Uterus (tissue), 4 donors: ENCODE measurements around the gene SGIP1. TPM values are rescaled to one million over a fixed set of nuclear protein-coding genes. Genes with fewer than 3 reads are reported as not detected.
A peak's percentile ranks its signal among the peaks of the same experiment; 100 is the strongest.

Experiments
- DNase-seq, 2 donors: peaks; one replicate each; pipeline ENCODE4 v3.0.0-alpha.2; 2019 to 2020
- H3K27ac ChIP-seq, 2 donors: fragments of 200-600 bp; sonication (generic); 1 replicate in 1 of 2; 2 replicates in 1 of 2; pipeline ENCODE4 v1.5.1; 2016 to 2018
- H3K27me3 ChIP-seq, 2 donors: fragments of 200-600 bp; sonication (generic); one replicate each; pipeline ENCODE4 v1.5.1; 2018 to 2019; ENCODE audit warnings: control low read depth in 1 of 2
- H3K36me3 ChIP-seq, 2 donors: fragments of 200-600 bp; sonication (generic); one replicate each; pipeline ENCODE4 v1.5.1; 2019; ENCODE audit warnings: control low read depth in 1 of 2
- H3K4me1 ChIP-seq, 2 donors: fragments of 200-600 bp; sonication (generic); one replicate each; pipeline ENCODE4 v1.5.1; 2018 to 2019; ENCODE audit warnings: control low read depth in 1 of 2
- H3K4me3 ChIP-seq, 2 donors: fragments of 200-600 bp; sonication (generic); 1 replicate in 1 of 2; 2 replicates in 1 of 2; pipeline ENCODE4 v1.5.1; 2018 to 2019; ENCODE audit warnings: mild to moderate bottlenecking in 1 of 2
- H3K9me3 ChIP-seq, 2 donors: fragments of 200-600 bp; sonication (generic); one replicate each; pipeline ENCODE4 v1.5.1; 2019; ENCODE audit warnings: control low read depth in 1 of 2
- POLR2A ChIP-seq, 2 donors: fragments of 450-650 bp; IDR thresholded peaks; one replicate each; pipeline ENCODE4 v1.6.1; 2016; ENCODE audit warnings: antibody characterized with exemption in 2 of 2, mild to moderate bottlenecking in 1 of 2, moderate library complexity in 1 of 2
- intact Hi-C: fragments of 100-400 bp; cut with DNase I; formaldehyde crosslinking; loops from one replicate; pipeline ENCODE4 v1.15.1; 2023; ENCODE audit warnings: low total_unique reads
- total RNA-seq, 4 donors: library from RNA; depleted of rRNA in 3 of 4; stranded (reverse); fragments of >200 nt in 3 of 4; gene quantifications; one replicate each; pipeline versions ENCODE4 v1.1.0 to v1.2.4, GENCODE V29; 2014 to 2023
- TF ChIP-seq, protein P1 (sequence below), 4 experiments: fragments of 200-600 bp in 2 of 4; fragments of 450-650 bp in 2 of 4; sonication (generic) in 2 of 4; IDR thresholded peaks; one replicate each; pipeline ENCODE4 v1.5.1; 2016 to 2019; ENCODE audit warnings: antibody characterized with exemption in 4 of 4, mild to moderate bottlenecking in 2 of 4, moderate library complexity in 1 of 4
- donor health status: DM: yes; HTN: yes; CAD: no.

SGIP1 gene
- total RNA-seq, 4 donors from 2014 or later, result 2.8 to 23.0 (median 6.4) TPM

DNA sequence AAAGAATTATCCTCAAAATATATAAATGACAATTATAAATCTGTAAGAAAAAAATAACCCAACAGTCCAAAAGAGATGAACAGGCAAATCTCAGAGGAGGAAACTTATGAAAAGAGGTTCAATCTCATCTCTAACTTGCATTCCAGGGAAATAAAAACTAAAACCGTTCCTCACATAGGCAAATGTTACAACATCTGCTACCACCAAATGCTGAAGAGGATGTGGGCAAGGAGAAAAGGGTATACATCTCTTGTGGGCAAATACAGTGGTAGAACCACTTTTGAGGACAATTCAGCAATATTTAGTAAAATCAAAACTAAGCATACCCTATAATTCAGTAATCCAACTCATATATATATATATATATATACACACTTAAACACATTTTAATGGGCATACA is 33.7 kb upstream of the SGIP1 start:
- DNase-seq, result no peak
- Histone ChIP-seq H3K9me3 (no peaks in the 10 kb centered on the region), H3K36me3 (no peaks in the 10 kb centered on the region), H3K27ac (no peak overlapping the region), H3K4me1 (no peaks in the 10 kb centered on the region), H3K27me3 (no peaks in the 10 kb centered on the region), H3K4me3 (no peak overlapping the region)
- intact Hi-C loops, result no loop called here
- TF ChIP-seq POLR2A (IDR thresholded peaks at IDR 0.05), result no peak
- TF ChIP-seq, protein P1, sequence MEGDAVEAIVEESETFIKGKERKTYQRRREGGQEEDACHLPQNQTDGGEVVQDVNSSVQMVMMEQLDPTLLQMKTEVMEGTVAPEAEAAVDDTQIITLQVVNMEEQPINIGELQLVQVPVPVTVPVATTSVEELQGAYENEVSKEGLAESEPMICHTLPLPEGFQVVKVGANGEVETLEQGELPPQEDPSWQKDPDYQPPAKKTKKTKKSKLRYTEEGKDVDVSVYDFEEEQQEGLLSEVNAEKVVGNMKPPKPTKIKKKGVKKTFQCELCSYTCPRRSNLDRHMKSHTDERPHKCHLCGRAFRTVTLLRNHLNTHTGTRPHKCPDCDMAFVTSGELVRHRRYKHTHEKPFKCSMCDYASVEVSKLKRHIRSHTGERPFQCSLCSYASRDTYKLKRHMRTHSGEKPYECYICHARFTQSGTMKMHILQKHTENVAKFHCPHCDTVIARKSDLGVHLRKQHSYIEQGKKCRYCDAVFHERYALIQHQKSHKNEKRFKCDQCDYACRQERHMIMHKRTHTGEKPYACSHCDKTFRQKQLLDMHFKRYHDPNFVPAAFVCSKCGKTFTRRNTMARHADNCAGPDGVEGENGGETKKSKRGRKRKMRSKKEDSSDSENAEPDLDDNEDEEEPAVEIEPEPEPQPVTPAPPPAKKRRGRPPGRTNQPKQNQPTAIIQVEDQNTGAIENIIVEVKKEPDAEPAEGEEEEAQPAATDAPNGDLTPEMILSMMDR (IDR thresholded peaks at IDR 0.05), result no peak

DNA sequence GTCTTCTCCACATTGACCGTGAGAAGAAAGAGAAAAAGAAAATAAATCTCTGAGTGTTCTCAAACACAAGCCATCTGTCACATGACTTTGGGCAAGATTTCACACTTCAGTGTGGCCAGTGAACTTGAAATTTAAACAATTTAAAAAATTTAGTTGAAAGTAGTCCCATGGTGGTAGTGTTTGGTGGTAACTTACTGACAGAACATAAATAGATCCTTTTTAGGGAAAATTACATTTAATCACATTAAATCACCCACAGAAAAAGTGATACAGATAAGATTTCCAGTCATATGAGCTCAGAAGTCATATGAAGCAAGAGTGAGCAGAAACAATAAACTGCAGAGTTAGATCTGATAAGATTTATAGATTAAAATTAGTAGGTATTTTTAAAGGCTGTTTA is 31.9 kb upstream of the SGIP1 start:
- intact Hi-C loops, result no loop called here
- Histone ChIP-seq H3K9me3 (no peaks in the 10 kb centered on the region), H3K4me1 (no peaks in the 10 kb centered on the region), H3K4me3 (no peak overlapping the region), H3K36me3 (no peaks in the 10 kb centered on the region), H3K27me3 (no peaks in the 10 kb centered on the region), H3K27ac (no peak overlapping the region)
- no peak for DNase-seq
- TF ChIP-seq, protein P1 (IDR thresholded peaks at IDR 0.05), result no peak
- TF ChIP-seq POLR2A (IDR thresholded peaks at IDR 0.05), result no peak

DNA sequence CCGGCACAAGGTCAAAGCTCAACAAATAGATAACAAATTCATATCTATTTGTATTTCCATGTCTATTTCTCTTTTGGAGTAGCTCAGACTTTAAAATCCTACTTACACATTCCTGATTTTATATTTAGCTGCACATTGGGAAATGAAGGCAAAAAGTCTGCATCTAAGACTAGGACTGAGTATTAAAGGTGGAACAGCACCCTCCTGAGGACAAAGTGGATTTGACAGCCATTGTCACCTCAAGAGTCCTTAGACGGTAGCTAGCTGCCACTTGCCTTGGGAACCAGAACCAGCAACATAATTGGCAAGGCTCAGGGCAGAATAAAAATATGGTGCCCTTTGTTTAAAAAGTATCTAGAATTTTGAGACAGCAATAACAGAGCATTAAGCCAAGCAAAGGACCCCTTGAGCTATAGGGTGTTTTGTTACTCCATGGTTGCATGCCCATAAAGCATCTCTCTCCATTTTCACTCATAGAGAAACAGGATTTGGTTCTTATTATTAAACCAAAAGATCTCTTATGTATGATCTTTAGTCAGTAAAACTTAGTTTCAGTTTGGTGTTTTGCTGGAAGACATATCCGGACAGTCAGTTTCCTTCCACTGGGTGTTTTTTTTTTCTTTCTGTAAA is 30.0 kb upstream of the SGIP1 start:
- Histone ChIP-seq H3K27ac (no peak overlapping the region), H3K36me3 (no peaks in the 10 kb centered on the region), H3K27me3 (no peaks in the 10 kb centered on the region), H3K4me3 (no peak overlapping the region), H3K4me1 (no peaks in the 10 kb centered on the region), H3K9me3 (no peaks in the 10 kb centered on the region)
- intact Hi-C loops, result no loop called here
- TF ChIP-seq, protein P1 (IDR thresholded peaks at IDR 0.05), result peak in 3 of 4 experiments; percentile 19 to 50 (median 41)
- no peak for TF ChIP-seq POLR2A (IDR thresholded peaks at IDR 0.05)
- peak; percentile 14 to 20 for DNase-seq

DNA sequence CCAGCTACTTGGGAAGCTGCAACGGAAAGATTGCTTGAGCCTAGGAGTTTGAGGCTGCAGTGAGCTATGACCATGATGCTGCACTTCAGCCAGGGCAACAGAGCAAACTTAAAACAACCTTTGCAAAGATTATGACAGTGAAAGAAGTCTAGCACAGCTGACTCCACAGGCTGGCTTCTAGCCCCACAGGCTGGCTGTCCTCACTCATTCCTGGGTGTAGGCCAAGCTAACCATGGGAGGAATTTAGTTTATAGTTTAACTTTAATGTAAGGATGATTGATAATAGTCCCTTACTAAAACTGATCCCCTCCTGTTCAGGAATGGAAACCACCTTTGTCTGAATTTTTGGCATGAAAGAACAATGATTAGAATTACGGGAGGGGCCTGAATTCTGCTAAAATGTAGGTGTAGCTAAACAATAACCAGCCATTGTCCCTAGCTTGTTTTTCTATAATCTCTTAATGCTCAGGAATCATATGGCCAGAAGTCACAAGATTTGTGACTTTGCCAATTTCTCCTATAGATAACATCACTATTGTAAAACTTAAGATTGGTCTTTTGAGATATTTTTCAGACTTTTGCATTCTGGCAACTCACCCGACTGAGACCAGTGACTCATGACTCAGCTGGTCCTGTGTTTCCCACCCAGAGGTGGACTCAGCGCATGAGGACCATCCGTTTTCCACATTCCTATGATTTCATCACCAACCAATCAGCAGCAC is 28.1 kb upstream of the SGIP1 start:
- Histone ChIP-seq H3K27me3 (no peaks in the 10 kb centered on the region), H3K36me3 (no peaks in the 10 kb centered on the region), H3K9me3 (no peaks in the 10 kb centered on the region), H3K4me1 (no peaks in the 10 kb centered on the region), H3K27ac (no peak overlapping the region), H3K4me3 (no peak overlapping the region)
- intact Hi-C loops, result no loop called here
- no peak for DNase-seq
- TF ChIP-seq, protein P1 (IDR thresholded peaks at IDR 0.05), result no peak
- TF ChIP-seq POLR2A (IDR thresholded peaks at IDR 0.05), result no peak

DNA sequence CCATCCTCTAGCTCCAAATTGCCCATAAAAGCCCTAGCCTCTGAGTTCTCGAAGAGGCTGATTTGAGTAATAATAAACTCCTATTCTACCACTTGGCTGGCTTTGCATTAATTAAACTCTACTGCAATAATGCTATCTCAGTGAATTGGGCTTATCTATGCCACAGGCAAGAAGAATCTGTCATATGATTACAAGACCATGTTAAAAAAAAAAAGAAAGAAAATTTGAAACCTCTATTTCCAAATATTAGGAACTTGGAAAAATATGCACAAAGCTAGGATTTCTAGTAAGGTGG is 27.6 kb upstream of the SGIP1 start:
- H3K27me3 ChIP-seq, result no peaks in the 10 kb centered on the region
- H3K4me1 ChIP-seq, result no peaks in the 10 kb centered on the region
- H3K36me3 ChIP-seq, result no peaks in the 10 kb centered on the region
- H3K27ac ChIP-seq, result no peak overlapping the region
- no peaks in the 10 kb centered on the region for H3K9me3 ChIP-seq
- DNase-seq, result no peak
- intact Hi-C loops, result no loop called here
- H3K4me3 ChIP-seq, result no peak overlapping the region
- no peak for TF ChIP-seq POLR2A (IDR thresholded peaks at IDR 0.05)
